ENCODE data around the gene PATJ.

DNA sequence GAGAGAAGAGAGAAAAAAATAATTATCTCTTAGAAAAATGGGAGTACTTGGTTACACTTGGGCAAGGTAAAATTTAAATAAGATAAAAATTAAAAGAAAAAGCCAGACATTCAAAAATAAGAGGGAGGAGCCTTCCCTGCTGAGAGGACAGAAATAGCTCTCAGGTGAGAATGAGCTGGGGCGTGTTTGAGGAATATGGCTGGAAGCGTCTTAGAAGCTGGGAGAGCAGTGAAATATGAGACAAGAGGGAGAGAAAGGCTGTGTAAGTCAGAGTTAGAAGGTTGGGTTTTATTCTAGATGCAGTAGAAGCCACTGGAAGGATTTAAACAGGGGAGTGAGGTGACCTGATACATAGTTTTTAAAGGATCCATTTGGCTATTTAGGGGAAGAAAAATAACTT is 298.2 kb downstream of the PATJ start:
- TF ChIP-seq, protein P1, sequence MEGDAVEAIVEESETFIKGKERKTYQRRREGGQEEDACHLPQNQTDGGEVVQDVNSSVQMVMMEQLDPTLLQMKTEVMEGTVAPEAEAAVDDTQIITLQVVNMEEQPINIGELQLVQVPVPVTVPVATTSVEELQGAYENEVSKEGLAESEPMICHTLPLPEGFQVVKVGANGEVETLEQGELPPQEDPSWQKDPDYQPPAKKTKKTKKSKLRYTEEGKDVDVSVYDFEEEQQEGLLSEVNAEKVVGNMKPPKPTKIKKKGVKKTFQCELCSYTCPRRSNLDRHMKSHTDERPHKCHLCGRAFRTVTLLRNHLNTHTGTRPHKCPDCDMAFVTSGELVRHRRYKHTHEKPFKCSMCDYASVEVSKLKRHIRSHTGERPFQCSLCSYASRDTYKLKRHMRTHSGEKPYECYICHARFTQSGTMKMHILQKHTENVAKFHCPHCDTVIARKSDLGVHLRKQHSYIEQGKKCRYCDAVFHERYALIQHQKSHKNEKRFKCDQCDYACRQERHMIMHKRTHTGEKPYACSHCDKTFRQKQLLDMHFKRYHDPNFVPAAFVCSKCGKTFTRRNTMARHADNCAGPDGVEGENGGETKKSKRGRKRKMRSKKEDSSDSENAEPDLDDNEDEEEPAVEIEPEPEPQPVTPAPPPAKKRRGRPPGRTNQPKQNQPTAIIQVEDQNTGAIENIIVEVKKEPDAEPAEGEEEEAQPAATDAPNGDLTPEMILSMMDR (IDR thresholded peaks at IDR 0.05) = no peak
- TF ChIP-seq POLR2A (IDR thresholded peaks at IDR 0.05) = no peak

Measured in testis (tissue), 2 donors.